PFSK-1 (cell line): ENCODE results near the gene TSPAN15.

Source experiments
- POLR2AphosphoS5 ChIP-seq: IDR thresholded peaks from 2 replicates; pipeline ENCODE4 v1.6.1; 2012; ENCODE audit warnings: low read depth, mild to moderate bottlenecking, control low read depth, low read length, moderate library complexity
- SIN3A ChIP-seq: IDR thresholded peaks from 2 replicates; pipeline ENCODE4 v1.6.1; 2012; ENCODE audit warnings: mild to moderate bottlenecking, low read length, moderate library complexity, borderline replicate concordance; ENCODE audit not compliant: insufficient read depth
- TAF1 ChIP-seq: IDR thresholded peaks from 2 replicates; pipeline ENCODE4 v1.6.1; 2012; ENCODE audit warnings: low read length, control low read depth, borderline replicate concordance; ENCODE audit not compliant: insufficient read depth

DNA sequence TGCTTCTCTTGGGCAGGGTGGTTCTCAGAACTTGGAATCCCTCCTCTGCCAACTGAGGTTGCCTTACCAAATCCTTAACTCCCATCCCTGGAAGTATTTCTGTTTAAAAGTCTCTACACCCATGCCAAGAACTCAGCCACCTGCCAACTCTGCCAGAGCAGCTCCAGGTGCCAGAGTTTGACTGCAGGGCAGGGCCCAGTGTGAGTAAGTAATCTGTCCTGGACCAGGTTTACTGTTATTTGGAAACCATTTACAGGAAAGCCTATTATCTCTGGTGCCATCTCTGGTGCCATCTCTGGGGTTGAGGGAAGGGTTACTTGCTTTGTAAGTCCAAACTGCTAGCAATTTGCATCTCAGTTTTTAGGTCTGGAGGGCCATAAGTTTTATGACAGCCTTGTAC lies 2.5 kb downstream of the TSPAN15 start:
- TF ChIP-seq POLR2AphosphoS5 (no peak), SIN3A (no peak), TAF1 (no peak)
